Activated CD4-positive, alpha-beta T cell treated with anti-CD3 and anti-CD28 coated beads for 24 hours (primary cell): Measurements from ENCODE around the gene RAB31.

Experiments
- DNase-seq, 2 donors: peaks; one replicate each; pipeline ENCODE4 v3.0.0-alpha.2; 2020; ENCODE audit warnings: low read depth in 2 of 2

Gene RAB31

DNA sequence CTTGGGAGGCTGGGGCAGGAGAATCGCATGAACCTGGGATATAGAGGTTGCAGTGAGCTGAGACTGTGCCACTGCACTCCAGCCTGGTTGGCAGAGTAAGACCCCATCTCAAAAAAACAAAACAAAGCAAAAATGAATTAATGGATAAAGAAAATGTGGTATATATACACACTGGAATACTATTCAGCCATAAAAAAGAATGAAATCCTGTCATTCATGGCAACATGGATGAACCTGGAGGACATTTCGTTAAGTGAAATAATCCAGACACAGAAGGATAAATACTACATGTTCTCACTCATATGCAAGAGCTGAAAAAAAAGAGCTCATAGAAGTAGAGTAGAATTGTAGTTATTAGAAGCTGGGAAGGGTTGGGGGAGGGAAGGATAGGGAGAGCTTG lies 80.8 kb downstream of the RAB31 start:
- no peak for DNase-seq

DNA sequence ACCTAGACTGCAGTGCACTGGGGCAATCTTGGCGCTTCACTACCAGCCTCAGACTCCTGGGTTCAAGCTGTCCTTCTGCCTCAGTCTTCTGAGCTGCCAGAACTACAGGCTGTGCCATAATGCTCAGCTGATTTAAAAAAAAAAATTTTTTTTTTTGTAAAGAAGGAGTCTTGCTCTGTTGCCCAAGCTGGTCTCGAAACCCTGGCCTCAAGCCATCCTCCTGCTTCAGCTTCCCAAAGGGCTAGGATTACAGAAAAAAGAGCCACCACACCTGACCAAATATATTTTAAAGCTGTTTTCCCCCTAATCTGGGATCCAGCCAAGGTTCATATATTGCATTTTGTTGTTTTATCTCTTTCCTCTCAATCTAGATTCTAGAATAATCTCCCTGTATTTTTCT lies 82.2 kb downstream of the RAB31 start:
- DNase-seq, result no peak

DNA sequence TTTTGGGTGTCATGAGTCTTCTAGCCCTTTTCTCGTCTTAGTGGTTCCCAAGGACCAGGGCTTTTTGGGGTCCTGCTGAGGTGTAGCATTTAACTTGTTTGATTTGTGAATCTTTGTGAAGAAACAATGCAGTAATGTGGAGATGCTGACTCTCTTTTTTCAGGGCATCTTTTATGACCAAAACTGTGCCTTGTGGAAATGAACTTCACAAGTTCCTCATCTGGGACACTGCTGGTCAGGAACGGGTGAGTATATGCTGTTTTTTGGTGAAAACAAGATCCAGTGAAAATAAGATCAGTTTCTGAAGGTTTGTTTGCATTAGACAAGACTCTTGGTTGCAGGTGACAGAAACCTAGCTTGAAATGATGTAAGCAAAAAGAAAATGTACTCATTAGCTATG lies 83.9 kb downstream of the RAB31 start:
- DNase-seq, result no peak

DNA sequence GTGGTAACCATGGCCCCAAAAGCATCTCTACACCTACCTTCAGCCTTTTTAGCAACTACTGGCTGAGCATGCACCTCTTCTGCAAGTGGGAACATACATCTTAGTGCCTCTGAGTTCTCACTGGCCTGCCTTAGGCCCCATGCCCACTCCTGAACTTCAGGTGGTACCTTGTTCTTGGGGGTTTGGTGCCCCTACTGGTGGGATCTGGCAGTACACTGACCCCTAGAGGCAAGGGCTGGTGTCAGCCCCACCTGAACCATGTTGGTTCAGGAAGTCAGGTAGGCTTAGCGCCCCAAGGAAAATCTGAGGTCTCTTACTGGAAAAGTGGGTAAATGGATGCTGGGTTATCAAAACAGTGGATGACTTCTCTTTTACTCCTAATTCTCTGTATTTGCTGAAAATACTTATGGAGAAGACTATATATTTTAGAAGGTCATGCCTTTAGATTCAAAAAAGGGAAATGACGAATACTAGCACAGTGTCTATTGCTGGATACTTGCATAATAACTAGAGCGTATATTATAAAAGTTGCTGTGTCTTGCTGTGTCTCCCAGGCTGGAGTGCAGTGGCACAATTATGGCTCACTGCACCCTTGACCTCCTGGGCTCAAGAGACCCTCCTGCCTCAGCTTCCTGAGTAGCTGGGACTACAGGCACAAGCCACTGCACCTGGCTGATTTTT lies 84.6 kb downstream of the RAB31 start:
- peak in 1 of 2 donors; percentile 15 for DNase-seq

DNA sequence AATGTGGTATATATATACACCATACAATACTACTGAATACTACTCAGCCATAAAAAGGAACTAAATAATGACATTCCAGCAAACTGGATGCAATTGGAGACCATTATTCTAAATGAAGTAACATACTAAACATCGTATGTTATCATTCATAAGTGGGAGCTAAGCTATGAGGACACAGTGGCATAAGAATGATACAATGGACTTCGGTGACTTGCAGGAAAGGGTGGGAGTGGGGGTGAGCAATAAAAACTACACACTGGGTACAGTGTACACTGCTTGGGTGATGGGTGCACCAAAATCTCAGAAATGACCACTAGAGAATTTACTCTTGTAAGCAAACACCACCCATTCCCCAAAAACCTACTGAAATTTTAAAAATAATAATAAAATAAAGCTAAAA lies 87.9 kb downstream of the RAB31 start:
- no peak for DNase-seq

DNA sequence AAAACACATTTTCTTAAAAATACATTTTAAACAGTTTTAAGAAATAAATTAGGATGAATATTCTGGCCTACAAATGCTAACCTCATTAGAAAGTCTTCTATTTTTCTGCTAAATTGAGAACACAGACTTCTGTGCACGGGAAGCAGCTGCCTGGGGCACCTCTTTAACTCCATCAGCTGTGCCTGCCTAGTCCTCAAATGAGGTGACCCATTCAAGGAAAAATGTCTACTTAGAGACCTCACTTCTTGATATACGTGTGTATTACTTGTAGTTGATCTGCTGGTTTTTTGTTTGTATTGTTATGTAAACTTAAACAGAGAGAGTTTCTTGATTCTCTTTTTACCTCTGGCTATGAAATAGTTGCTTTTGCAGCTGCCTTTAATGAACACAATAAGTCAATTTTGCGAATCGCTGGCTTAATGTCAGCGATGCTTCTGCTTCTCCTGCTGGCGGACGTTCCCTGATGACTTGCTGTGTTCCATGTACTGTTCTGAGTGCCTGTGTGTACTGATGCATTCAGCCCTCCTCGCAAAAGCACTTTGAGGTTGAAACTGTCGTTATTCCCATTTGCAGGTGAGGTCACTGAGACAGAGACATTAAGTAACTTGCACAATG lies 88.9 kb downstream of the RAB31 start:
- DNase-seq, result no peak

DNA sequence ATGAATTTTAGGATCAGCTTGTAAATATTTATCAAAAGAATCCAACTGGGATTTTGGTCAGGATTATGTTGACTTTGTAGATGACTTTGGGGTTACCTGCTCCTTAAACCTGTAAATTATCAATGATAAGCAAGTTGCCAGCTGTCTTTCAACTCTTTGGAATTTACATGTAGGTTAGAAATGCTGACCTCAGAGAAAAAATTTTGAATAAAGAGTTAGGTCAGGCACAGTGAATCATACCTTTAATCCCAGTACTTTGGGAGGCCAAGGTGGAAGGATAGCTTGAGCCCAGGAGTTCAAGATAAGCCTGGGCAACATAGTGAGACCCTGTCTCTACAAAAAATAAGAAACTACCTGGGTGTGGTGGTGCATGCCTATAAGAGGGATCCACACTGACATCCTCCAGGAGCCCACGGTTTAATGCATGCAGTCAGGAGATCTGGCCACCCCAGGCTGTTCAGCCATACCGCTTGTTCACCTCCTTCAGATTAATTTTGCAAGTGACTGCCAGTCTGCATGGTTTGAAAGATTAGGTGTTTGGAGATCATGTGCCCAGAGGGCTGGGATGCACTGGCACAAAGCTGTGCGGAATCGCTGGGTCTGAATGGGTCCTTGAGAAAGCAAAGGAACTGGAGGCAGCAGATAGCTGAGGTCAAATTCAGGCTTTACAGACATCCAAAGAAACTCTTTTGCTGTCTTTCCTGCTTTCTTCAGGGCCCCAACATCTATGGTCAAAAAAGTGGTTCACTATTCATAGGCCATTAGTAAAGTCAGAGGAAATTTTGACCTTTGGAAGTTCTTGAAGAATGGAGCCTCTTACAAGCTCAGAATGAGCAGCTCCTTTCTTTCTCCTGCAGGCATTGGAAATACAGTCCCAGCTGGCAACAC lies 94.3 kb downstream of the RAB31 start:
- no peak for DNase-seq

DNA sequence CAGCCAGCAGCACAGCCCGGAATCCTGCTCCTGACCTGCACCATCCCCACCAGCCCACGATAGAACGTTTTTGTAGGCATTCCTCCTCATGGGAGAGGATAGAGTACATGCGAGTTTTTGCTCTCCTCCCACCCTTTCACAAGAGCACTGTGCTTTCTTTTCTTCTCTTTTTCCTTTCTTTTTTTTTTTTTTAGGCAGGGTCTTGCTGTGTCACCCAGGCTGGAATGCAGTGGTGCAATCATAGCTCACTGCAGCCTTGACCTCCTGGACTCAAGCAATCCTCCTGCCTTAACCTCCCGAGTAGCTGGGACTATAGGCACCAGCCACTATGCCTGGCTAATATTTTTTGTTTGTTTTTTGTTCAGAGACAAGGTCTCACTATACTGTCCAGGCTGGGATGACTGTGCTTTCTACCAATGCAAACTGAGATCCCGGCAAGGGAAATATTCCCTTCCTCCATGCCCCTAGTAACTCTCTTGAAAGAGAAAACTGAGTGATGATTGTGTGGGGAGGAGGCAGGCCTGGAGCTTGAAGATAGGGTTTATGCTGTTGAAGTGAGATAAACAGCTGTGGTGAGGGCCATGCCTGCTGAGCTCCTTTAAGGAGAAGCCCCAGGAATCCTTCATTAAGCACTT lies 95.1 kb downstream of the RAB31 start:
- no peak for DNase-seq

DNA sequence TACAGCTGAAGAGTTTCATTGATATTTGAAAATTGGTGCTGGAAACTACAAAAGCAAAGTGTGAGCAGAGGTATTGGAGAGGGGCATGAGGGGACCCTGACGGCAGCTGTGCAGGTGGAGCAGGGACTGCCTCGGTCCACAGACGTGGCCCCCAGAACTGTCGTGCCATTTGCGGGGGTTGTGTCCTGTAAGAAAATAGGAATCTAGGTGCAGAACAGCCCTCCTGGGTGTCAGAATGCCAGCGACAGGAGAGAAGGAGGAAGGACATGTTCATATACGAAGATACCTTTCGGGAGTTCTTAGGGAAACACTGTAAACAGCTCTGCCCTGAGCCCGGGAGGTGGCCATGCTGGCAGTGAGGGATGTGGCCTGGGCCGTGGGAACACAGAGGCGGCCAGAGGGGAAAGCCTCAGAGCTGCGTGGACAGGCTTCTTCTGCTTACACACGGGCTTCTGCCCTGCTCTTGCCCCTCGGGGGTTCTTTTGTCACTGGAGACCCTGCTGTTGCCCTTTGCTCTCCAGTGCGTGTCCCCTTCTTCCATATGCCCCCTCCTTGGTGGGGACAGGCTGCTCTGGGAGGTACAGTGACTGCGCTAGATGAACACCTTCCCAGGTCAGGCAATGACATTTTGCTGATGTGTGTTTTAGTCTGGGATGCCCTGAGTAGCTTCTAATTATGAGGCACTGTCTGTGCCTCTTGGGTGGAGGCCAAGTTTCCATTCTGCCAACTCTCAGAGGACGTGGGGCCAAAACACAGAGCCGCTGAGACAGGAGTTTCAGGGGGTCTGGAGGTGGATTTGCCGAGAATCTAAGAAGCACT lies 95.8 kb downstream of the RAB31 start:
- no peak for DNase-seq

DNA sequence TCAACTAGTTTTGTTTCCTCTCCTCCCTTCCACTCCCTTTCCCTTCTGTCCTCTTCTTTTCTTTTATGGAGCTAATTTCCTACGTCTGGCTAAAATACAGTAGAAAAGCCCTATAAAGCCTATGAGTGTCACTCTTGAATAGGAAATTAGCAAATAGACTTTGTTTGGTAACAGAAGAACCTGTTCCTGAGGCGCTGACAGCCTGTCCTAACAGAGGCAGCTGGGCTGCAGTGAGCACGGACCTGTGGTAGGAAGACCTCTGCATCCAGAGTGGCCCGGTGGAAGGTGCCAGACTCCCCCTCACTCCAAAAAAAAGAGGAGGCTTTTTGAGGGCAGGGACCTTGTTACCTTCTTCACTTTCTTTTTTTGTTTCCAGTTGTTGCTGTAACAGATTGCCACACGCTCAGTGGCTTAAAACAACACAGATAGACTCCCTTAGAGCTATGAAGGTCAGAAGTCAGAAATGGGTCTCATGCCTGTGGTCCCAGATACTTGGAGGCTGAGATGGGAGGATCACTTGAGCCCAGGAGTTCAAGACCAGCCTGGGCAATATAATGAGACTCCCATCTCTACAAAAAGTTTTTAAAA lies 96.5 kb downstream of the RAB31 start:
- no peak for DNase-seq

DNA sequence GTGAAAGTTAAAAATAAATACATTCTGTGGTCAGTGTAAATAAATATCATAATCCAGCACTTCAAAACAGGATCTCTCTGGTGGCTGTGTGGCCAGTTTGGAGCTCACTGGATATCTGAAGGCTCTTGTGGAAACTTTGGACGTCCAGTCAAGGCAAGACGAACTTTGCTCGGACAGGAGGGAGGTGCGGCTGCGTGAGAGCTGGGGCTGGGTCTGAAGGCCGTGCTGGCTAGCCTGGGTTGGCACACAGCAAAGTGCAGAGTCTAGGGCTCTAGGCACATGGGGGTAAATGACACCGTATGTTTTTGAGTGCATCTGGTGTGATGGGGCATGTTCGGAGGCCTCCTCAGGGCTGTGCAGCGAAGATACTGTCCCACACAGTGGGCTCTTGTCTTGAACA lies 98.8 kb downstream of the RAB31 start:
- no peak for DNase-seq

DNA sequence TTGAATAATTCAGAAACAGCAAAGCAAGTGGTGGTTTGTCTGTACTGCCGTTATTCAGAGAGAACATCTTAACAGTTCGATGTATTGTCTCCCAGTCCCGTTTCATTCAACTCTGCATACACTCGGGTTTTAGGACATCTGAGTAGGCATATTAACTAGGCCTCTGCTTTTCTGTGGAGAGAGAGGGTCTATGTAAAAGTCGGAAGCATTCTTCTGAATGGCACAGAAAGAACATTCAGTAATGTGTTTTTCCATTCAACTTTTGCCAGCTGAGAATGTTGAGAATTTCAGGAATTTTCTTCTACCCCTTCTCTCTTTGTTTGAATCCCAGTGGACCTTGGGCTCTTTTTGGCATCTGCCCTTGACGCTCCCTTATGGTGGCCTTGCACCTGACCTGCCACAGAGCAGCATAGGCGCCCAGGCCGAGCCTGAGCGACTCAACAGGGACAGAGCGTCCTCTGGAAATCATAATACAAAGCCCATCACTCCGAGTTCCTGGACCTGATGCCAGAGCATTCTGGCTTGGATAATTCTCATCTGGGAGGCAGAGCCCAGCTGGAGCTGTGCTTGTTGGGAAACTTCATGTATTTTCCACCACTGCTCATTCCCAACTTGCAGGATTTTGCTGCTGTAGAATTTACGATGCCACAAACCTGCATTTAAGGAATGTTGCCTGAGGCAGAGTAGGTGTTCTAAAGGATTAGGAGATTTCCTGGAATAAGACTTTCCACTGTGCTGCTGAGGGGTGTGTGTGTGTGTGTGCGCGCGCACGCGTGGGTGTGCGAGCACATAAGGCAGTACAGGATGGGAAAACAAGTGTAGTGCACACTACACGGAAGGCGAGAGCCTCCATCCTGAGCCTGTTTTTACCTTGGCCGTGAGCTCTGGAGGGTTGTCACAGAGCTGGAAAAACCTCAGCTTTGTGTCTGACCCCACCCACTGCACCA lies 100.5 kb downstream of the RAB31 start:
- no peak for DNase-seq

DNA sequence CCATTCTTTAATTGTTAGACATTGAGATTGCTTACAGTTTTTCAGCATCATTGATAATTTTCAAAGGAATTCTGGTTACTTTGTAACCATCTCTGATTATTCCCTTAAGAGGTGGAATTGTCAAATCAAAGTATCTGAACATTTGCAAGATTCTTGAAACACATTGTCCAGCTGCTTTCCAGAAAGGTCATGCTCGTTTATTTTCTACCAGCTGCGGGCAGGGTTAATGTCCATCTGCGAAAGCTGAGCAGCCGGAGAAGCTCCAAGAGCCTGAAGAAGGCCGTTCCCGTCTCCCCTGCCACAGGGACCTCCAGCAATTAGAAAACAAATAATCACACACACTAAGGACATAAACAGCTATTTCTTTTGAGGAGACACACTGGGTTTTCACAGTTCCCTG lies 101.6 kb downstream of the RAB31 start:
- DNase-seq, result no peak

DNA sequence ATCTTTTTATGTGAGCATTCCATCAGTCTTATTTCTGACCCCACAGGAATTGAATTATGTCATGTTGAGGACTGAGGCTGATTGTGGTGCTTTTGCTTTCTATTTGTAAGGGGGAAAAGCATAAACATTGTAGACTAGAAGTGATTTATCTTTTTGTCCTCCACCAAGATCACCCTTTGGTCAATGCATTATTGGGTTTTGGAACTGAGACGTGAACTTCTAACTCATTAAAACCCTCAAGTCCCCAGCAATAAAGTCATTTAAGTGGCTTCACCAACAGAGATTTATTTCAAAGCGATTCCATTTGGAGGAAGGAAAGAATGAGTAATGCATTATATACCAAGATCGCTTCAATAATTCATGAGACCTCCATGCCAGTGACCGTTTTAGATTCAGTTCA lies 102.2 kb downstream of the RAB31 start:
- no peak for DNase-seq

DNA sequence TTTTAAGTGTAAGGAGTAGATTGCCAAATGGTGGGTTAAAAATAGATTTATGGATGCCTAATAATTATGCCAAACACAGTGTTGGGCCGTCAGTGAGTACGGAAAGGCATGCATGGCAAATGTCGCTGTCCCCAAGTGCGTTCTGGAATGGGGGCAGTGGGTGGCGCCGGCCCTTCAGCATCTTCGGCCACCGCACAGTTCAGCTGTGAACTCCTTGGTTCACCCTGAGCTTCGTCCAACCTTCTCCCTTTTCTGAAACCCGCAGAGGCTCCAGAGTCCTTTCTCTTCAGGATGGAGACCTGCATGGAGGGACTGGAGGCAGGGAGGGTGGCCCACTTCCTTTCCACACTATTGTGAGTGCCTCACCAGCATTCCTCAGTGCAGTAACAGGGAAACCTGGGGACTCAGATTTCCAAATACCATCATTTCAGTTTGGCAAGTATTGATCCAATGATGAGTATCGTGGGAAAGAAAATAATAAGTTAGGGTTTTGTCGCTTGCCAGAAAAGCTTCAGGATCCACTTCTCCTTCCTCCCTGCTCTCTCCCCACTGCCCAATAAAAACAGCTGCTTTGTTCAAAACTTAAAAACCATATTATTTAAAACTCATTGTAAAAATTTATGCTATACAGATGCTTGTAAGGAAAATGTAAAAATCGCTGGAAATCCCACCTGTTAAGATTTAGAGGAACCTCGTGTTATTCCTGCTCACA lies 103.0 kb downstream of the RAB31 start:
- DNase-seq, result no peak

DNA sequence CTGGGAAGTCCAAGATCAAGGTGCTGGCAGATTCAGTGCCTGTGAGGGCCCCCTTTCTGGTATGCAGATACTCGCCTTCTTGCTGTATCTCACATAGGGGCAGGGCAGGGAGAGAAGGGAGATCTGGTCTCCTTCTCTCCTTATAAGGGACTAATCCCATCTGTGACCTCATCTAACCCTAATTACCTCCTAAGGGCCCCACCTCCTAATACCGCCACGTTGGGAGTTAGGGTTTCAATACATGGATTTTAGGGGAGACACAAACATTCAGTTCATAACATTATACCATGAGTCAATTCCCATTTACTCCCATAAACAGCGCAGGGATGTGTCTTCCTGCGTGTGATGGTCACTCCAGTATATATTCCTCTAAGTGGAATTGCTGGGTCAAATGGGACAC lies 103.9 kb downstream of the RAB31 start:
- DNase-seq, result no peak

DNA sequence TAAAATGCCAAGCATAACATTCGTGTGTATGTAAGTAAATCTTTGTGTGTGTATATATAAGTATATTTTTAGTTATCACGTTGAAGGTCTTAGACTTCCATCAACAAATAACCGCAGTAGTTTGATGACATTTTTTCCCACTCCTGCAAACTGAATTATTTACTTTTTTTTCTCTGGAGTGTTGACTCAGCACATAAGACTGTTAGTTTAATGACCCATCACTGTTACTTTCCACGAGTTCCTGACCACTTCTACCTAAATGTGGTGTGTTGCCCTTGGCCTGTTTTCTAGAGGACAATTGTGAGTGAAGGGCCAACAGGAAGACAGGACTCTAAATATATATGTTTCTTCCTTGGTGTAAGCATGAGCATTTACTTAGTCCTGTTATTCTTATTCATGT lies 106.3 kb downstream of the RAB31 start:
- DNase-seq, result no peak

DNA sequence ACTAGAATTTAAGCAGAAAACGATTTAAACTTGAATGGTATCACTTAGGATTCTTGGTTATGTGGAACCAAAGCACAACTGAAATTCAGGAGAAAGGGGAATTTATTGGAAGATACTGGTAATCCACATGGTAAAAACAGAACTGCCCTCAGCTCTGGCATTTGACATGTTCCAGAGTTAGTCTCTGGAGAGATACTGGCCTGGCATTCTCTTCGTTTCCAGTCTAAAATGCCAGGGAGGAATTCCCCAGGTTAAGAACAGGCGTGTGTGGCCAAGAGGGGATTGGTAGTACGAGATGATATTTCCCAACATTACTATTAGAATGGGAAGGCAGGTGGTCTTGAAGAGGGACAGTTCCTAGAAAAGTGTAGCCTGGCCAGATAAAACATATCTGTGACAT lies 109.2 kb downstream of the RAB31 start:
- no peak for DNase-seq

DNA sequence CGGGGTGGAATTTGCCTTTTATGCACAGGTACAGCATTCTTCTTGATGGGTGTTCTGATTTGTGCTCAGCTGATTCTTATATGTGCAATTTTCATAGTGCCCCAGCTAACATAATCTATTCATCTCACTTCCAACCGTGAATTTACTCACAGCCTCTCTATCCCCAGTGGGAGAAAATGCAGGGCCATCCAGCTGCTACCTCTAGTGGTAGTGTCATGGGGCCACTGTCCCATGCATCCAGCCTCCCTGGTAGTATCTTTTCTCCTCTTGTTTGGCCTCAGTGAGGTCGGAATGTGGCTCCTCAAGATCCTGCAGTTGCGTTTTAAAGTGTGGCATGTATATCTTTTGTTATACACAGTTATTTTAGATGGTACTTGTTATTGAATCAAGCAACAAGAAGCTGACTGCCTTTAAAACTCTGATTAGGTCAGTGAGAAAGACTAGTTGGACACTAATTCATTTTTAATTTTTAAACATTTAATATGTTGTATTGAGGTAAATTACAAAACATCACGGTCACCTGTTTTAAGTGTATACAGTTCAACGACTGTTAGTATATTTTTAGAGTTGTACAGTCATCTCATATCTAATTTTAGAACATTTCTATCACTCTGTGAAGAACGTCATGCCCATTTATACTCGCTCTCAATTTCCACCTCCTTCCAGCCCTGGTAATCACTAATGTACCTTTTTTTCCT lies 109.8 kb downstream of the RAB31 start:
- no peak for DNase-seq
